Mesodermal cell (in vitro differentiated cells): ENCODE data around the gene CYP2U1.
"Not testable (repeated sequence)": the region's sequence is repeated elsewhere in the genome, so short reads cannot be mapped to it uniquely, and the experiment has no call there.

Experiments used
- H3K27ac ChIP-seq: 2 replicates; pipeline ENCODE4 v1.7.0; 2013; ENCODE audit warnings: mild to moderate bottlenecking, low read depth, low read length, moderate library complexity; ENCODE audit not compliant: severe bottlenecking
- H3K36me3 ChIP-seq: 2 replicates; pipeline ENCODE4 v1.7.1; 2013; ENCODE audit warnings: mild to moderate bottlenecking, low read length, moderate library complexity; ENCODE audit not compliant: control insufficient read depth, insufficient read depth
- H3K4me1 ChIP-seq: one replicate; pipeline ENCODE4 v1.7.1; 2013; ENCODE audit warnings: mild to moderate bottlenecking, low read length; ENCODE audit not compliant: insufficient read depth, control insufficient read depth, poor library complexity, severe bottlenecking
- H3K4me3 ChIP-seq: 2 replicates; pipeline ENCODE4 v1.7.0; 2013; ENCODE audit warnings: low read length, control low read depth, mild to moderate bottlenecking; ENCODE audit not compliant: insufficient read depth, poor library complexity, severe bottlenecking; ENCODE audit errors: extremely low read depth
- H3K9me3 ChIP-seq: 2 replicates; pipeline ENCODE4 v1.7.1; 2013; ENCODE audit warnings: mild to moderate bottlenecking, low read length, moderate library complexity; ENCODE audit not compliant: control insufficient read depth
- WGBS, 2 experiments: methylation state at CpG; one replicate each; pipeline ENCODE4 v1.1.5; 2013; ENCODE audit warnings: missing lambda C conversion rate in 2 of 2; ENCODE audit not compliant: insufficient coverage in 2 of 2; 5-methylcytosine and 5-hydroxymethylcytosine counted together

Gene CYP2U1

DNA sequence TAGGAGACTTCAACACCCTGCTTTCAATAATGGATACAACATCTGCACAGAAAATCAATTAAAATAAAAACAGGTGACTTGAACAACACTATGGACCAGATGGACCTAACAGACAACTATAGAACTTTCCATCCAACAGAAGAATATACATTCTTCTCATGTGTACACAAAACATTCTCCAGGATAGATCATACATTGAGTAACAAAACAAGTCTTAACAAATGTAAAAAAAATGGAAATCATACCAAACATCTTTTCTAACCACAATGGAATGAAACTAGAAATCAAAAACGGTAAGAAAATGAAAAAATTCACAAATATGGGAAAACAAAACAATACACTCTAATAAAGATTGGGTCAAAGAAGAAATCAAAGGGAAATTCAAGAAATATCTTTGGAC, 24.7 kb downstream of the CYP2U1 start:
- WGBS, 2 experiments: no CpG with 5 or more reads among the region's 1 CpG
- no peak overlapping the region for H3K27ac ChIP-seq
- no peaks in the 10 kb centered on the region for H3K36me3 ChIP-seq
- H3K9me3 ChIP-seq: peaks cover 7% of the 10 kb centered on the region
- peaks cover 5% of the 10 kb centered on the region for H3K4me1 ChIP-seq
- no peak overlapping the region for H3K4me3 ChIP-seq

- Histone ChIP-seq H3K27ac (no peak overlapping the region), H3K9me3 (no peaks in the 10 kb centered on the region), H3K36me3 (no peaks in the 10 kb centered on the region), H3K4me3 (no peak overlapping the region), H3K4me1 (no peaks in the 10 kb centered on the region)
- WGBS, 2 experiments: 87 to 89% methylated on average over 3 of the region's 4 CpGs
Observed at GRCh38 chr4:107966903-107967302, 35.6 kb downstream of the CYP2U1 start.

- not testable (repeated sequence) for H3K36me3 ChIP-seq, H3K9me3 ChIP-seq, H3K4me1 ChIP-seq, H3K4me3 ChIP-seq, H3K27ac ChIP-seq
Observed at GRCh38 chr4:107967519-107967918, 36.2 kb downstream of the CYP2U1 start.

DNA sequence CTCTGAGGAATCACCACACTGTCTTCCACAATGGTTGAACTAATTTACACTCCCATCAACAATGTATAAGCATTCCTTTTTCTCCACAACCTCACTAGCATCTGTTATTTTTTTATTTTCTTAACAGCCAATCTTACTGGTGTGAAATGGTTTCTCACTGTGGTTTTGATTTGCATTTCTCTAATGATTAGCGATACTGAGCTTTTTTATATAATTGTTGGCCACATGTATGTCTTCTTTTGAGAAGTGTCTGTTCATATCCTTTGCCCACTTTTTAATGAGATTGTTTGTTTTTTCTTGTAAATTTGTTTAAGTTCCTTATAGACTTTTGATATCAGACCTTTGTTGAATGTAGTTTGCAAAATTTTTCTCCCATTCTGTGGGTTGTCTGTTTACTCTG, 36.6 kb downstream of the CYP2U1 start:
- H3K4me1 ChIP-seq, H3K36me3 ChIP-seq, H3K27ac ChIP-seq, H3K9me3 ChIP-seq, H3K4me3 ChIP-seq: not testable (repeated sequence)
- WGBS, 2 experiments: 100% methylated on average over 1 of the region's 1 CpG

DNA sequence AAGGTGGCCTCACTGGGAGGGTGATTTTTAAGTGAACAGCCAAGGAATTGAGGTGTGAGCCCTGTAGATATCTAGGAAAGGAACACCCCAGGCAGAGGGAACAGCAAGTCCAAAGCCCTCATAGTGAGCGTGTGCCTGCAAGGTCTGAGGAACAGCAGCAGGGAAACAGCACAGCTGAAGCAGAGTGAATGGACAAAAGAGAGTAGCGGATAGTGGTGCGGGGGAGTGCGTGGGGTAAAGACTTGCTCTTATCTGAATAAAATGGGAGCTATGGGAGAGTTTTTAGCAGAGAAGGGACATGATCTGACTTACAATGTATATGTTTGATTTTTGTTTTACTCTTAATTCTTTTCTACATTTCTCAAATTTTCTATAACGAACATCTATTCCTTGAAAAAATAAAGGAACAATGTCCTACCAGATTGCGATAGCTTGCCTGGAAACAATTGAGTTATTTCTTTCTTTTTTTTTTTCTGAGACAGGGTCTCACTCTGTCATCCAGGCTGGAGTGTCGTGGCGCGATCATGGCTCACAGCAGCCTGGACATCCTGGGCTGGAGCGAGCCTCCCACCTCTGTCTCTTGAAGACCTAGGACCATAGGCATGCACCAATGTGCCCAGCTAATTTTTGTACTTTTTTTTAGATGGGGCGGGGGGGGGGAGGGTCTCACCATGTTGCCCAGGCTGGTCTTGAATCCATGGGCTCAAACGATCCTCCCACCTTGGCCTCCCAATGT, 38.9 kb downstream of the CYP2U1 start:
- Histone ChIP-seq H3K36me3 (no peaks in the 10 kb centered on the region), H3K4me1 (no peaks in the 10 kb centered on the region), H3K4me3 (no peak overlapping the region), H3K27ac (no peak overlapping the region), H3K9me3 (no peaks in the 10 kb centered on the region)
- WGBS, 2 experiments: 86 to 89% methylated on average over 5 to 7 of the region's 12 CpGs

GRCh38 chr4:107972605-107973004, 41.3 kb downstream of the CYP2U1 start:
- H3K4me1 ChIP-seq: no peaks in the 10 kb centered on the region
- no peaks in the 10 kb centered on the region for H3K9me3 ChIP-seq
- H3K36me3 ChIP-seq: no peaks in the 10 kb centered on the region
- H3K27ac ChIP-seq: no peak overlapping the region
- no peak overlapping the region for H3K4me3 ChIP-seq

DNA sequence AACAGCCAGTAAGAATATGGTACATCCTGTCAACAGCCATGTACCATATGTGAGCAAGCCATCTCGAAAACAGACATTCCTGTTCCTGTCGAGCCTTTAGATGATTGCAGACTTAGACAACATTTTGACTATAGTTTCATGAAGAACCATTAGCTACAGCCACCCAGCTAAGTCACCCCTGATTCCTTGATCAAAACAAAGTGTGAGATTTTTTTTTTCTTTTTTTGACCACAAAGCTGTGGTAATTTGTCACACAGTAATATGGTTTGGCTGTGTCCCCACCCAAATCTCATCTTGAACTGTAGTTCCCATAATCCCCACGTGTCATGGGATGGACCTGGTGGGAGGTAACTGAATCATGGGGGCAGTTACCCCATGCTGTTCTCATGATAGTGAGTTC, 43.2 kb downstream of the CYP2U1 start:
- Histone ChIP-seq H3K27ac (no peak overlapping the region), H3K4me3 (no peak overlapping the region), H3K36me3 (no peaks in the 10 kb centered on the region), H3K4me1 (no peaks in the 10 kb centered on the region), H3K9me3 (no peaks in the 10 kb centered on the region)
- WGBS, 2 experiments: 90 to 100% methylated on average over 2 to 3 of the region's 3 CpGs

GRCh38 chr4:107977482-107977881, 46.1 kb downstream of the CYP2U1 start:
- peaks cover 6% of the 10 kb centered on the region for H3K9me3 ChIP-seq
- 85 to 100% methylated on average over 1 to 4 of the region's 4 CpGs for WGBS, 2 experiments
- H3K36me3 ChIP-seq: no peaks in the 10 kb centered on the region
- H3K27ac ChIP-seq: no peak overlapping the region
- H3K4me1 ChIP-seq: no peaks in the 10 kb centered on the region
- H3K4me3 ChIP-seq: no peak overlapping the region

DNA sequence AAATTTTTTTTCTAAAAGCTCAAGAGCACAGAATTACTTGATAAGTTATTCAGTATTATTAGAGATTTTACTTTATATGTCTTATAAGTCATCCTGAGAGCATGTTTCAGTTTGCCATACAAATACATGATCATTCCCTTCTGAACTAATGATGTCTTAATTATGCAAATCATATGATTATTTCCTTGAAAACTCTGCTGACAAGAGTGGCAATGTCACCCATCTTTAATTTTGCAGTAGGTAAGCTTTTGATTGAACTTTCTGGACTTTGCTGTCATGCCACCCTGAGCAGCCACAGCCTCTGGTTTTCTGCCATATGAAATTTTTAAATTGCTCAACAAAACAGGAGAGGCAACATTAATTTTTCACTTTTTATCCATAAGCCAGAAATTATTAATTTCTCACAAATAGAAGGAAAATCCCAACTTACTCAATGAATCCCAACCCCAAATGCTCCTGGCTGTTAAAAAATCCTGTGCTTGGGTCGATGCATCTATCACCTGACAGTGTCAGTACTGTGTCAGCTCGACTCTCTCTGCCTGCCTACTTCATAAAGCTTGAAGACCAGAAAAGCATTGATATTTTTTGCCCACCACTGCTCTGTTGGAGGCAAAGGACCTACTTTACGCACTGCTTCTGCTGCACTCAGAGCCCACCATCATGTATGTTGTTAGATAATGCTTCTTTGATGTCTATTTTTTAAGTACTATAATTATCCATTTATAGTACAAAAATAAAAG, 46.8 kb downstream of the CYP2U1 start:
- Histone ChIP-seq H3K9me3 (peaks cover 6% of the 10 kb centered on the region), H3K36me3 (no peaks in the 10 kb centered on the region), H3K27ac (no peak overlapping the region), H3K4me3 (no peak overlapping the region), H3K4me1 (no peaks in the 10 kb centered on the region)
- WGBS, 2 experiments: 87 to 100% methylated on average over 2 of the region's 3 CpGs

DNA sequence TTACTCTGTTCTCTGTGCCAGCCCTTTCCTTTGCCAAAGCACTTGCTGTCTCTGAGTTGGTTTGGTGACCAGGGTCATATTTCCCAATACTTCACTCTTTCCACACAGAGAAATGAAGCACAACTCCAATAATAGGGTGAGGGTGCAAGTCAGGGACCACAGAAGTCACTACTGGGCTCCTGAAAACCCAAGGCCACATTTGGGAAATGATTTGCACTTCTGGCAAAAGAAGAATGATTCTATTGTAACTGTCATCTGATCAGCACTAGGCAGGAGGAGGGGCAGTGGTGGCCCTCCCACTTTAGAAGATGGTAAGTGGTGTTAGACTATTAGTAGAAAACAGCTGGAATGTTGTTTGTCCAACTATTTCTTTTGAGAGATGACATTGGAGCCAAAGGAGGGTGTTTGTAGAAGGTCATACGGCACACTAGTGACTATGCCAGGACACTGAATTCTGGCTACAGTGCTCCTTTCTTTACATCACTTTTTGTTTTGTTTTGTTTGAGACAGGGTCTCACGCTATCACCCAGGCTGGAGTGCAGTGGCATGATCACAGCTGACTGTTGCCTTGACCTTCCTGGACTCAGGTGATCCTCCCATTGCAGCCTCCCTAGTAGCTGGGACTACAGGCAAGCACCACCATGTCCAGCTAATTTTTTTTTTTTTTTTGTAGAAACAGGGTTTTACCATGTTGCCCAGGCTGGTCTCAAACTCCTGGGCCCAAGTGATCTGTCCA, 47.5 kb downstream of the CYP2U1 start:
- H3K9me3 ChIP-seq: peaks cover 6% of the 10 kb centered on the region

More for the DNA sequence above, 47.5 kb downstream of the CYP2U1 start:
- Histone ChIP-seq H3K4me1 (no peaks in the 10 kb centered on the region), H3K36me3 (no peaks in the 10 kb centered on the region), H3K27ac (no peak overlapping the region), H3K4me3 (no peak overlapping the region)
- WGBS, 2 experiments: 85 to 100% methylated on average over 2 of the region's 2 CpGs
